Ovary (tissue), 3 donors: Measurements from ENCODE around the gene DENND6A.

Experiments
- POLR2A ChIP-seq: fragments of 450-650 bp; IDR thresholded peaks from one replicate; pipeline ENCODE4 v1.6.1; 2017; ENCODE audit warnings: antibody characterized with exemption, mild to moderate bottlenecking, moderate library complexity
- TF ChIP-seq, protein P1 (sequence below), 3 donors: fragments of 450-650 bp in 2 of 3; fragments of 200-600 bp in 1 of 3; IDR thresholded peaks; one replicate each; pipeline versions ENCODE4 v1.5.1 to v1.8.0; 2016 to 2022; ENCODE audit warnings: antibody characterized with exemption in 3 of 3, mild to moderate bottlenecking in 1 of 3
- donor health status: DM: no; HTN: no; CAD: no.

DNA sequence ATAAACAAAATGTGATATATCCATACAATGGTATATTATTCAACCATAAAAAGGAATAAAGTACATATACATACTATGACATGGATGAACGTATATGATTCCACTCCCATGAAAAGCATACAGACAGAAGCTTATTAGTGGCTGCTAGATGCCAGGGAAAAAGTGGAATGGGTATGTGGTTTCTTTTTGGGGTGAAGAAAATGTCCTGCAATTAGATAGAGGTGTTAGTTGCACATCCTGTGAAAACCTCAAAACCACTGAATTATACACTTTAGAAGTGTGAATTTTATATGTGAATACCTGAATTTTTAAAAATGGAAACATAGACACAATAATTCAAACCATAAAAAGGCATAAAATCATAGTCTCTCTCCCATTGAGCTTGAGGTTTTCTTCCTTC, 11.2 kb downstream of the DENND6A start:
- TF ChIP-seq, protein P1, sequence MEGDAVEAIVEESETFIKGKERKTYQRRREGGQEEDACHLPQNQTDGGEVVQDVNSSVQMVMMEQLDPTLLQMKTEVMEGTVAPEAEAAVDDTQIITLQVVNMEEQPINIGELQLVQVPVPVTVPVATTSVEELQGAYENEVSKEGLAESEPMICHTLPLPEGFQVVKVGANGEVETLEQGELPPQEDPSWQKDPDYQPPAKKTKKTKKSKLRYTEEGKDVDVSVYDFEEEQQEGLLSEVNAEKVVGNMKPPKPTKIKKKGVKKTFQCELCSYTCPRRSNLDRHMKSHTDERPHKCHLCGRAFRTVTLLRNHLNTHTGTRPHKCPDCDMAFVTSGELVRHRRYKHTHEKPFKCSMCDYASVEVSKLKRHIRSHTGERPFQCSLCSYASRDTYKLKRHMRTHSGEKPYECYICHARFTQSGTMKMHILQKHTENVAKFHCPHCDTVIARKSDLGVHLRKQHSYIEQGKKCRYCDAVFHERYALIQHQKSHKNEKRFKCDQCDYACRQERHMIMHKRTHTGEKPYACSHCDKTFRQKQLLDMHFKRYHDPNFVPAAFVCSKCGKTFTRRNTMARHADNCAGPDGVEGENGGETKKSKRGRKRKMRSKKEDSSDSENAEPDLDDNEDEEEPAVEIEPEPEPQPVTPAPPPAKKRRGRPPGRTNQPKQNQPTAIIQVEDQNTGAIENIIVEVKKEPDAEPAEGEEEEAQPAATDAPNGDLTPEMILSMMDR (IDR thresholded peaks at IDR 0.05), result no peak
- TF ChIP-seq POLR2A, result no peak
